ENCODE data around the gene ACER1. TPM values are rescaled to one million over a fixed set of nuclear protein-coding genes. Genes with fewer than 3 reads are reported as not detected.

ACER1 gene
- total and polyA plus RNA-seq, 2 of the 13 experiments (the other 11 are each of a cell fraction or from before 2014, with no cell fraction given) = not detected

DNA sequence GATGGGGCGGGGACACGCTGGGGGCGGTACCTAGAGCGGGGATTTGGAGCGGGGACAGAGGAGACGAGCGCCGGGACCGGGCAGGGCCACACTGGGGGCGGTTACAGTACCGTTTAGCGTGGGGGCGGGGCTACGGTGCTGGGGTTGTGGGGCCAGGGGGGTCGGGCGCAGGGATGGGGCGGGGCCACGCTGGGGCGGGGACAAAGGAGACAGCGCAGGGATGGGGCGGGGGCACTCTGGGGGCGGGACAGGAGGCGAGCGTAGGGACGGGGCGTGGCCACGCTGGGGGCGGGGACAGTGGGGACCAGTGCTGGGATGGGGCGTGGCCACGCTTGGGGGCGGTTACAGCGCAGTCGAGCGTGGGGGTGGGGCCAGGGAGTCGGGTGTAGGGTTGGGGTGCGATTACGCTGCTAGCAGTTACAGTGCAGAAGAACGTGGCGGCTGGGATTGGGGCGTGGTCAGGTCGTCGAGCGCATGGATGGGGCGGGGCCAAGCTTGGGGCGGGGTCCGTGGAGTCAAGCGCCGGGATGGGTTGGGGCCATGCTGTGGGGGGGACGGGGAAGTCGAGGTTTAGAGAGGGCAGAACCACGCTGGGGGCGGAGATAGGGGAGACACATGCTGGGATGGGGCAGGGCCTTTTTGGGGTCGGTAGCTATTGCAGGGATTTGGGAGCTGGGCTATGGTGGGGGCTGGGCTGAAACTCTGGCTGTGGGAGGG, 39.8 kb upstream of the ACER1 start (continued):
- TF ChIP-seq, protein P1, sequence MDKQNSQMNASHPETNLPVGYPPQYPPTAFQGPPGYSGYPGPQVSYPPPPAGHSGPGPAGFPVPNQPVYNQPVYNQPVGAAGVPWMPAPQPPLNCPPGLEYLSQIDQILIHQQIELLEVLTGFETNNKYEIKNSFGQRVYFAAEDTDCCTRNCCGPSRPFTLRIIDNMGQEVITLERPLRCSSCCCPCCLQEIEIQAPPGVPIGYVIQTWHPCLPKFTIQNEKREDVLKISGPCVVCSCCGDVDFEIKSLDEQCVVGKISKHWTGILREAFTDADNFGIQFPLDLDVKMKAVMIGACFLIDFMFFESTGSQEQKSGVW (CRISPR knock-in tag; IDR thresholded peaks at IDR 0.05; ENCODE audit: borderline replicate concordance) = no peak
- TF ChIP-seq TRIM24 (CRISPR knock-in tag; IDR thresholded peaks at IDR 0.05) (no peak), MIXL1 (CRISPR knock-in tag; IDR thresholded peaks at IDR 0.05) (no peak), SP140L (CRISPR knock-in tag; IDR thresholded peaks at IDR 0.05; ENCODE audit: borderline replicate concordance) (no peak), AKAP8 (CRISPR knock-in tag; IDR thresholded peaks at IDR 0.05) (0 out of 2 replicates have a peak, but pooled peaks have one; percentile 5), MXI1 (IDR thresholded peaks at IDR 0.05; ENCODE audit: borderline replicate concordance, low read depth, low read length) (peak; percentile 70; the same call in 1 of the 3 replicates), CCAR2 (optimal IDR thresholded peaks at IDR 0.05; ENCODE audit: low read depth, low read length) (no peak), ETV5 (CRISPR knock-in tag; IDR thresholded peaks at IDR 0.05; ENCODE audit: borderline replicate concordance) (no peak)
- TF ChIP-seq, protein P2, sequence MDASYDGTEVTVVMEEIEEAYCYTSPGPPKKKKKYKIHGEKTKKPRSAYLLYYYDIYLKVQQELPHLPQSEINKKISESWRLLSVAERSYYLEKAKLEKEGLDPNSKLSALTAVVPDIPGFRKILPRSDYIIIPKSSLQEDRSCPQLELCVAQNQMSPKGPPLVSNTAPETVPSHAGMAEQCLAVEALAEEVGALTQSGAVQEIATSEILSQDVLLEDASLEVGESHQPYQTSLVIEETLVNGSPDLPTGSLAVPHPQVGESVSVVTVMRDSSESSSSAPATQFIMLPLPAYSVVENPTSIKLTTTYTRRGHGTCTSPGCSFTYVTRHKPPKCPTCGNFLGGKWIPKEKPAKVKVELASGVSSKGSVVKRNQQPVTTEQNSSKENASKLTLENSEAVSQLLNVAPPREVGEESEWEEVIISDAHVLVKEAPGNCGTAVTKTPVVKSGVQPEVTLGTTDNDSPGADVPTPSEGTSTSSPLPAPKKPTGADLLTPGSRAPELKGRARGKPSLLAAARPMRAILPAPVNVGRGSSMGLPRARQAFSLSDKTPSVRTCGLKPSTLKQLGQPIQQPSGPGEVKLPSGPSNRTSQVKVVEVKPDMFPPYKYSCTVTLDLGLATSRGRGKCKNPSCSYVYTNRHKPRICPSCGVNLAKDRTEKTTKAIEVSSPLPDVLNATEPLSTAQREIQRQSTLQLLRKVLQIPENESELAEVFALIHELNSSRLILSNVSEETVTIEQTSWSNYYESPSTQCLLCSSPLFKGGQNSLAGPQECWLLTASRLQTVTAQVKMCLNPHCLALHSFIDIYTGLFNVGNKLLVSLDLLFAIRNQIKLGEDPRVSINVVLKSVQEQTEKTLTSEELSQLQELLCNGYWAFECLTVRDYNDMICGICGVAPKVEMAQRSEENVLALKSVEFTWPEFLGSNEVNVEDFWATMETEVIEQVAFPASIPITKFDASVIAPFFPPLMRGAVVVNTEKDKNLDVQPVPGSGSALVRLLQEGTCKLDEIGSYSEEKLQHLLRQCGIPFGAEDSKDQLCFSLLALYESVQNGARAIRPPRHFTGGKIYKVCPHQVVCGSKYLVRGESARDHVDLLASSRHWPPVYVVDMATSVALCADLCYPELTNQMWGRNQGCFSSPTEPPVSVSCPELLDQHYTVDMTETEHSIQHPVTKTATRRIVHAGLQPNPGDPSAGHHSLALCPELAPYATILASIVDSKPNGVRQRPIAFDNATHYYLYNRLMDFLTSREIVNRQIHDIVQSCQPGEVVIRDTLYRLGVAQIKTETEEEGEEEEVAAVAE (CRISPR knock-in tag; IDR thresholded peaks at IDR 0.05; ENCODE audit: borderline replicate concordance) = no peak
- TF ChIP-seq, protein P3, sequence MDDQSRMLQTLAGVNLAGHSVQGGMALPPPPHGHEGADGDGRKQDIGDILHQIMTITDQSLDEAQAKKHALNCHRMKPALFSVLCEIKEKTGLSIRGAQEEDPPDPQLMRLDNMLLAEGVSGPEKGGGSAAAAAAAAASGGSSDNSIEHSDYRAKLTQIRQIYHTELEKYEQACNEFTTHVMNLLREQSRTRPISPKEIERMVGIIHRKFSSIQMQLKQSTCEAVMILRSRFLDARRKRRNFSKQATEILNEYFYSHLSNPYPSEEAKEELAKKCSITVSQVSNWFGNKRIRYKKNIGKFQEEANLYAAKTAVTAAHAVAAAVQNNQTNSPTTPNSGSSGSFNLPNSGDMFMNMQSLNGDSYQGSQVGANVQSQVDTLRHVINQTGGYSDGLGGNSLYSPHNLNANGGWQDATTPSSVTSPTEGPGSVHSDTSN (CRISPR knock-in tag; IDR thresholded peaks at IDR 0.05; ENCODE audit: borderline replicate concordance) = no peak
- TF ChIP-seq, protein P4, sequence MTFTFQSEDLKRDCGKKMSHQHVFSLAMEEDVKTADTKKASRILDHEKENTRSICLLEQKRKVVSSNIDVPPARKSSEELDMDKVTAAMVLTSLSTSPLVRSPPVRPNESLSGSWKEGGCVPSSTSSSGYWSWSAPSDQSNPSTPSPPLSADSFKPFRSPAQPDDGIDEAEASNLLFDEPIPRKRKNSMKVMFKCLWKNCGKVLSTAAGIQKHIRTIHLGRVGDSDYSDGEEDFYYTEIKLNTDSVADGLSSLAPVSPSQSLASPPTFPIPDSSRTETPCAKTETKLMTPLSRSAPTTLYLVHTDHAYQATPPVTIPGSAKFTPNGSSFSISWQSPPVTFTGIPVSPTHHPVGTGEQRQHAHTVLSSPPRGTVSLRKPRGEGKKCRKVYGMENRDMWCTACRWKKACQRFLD (CRISPR knock-in tag; IDR thresholded peaks at IDR 0.05; ENCODE audit: borderline replicate concordance) = 0 out of 2 replicates have a peak, but pooled peaks have one; percentile 0
- TF ChIP-seq, protein P5, sequence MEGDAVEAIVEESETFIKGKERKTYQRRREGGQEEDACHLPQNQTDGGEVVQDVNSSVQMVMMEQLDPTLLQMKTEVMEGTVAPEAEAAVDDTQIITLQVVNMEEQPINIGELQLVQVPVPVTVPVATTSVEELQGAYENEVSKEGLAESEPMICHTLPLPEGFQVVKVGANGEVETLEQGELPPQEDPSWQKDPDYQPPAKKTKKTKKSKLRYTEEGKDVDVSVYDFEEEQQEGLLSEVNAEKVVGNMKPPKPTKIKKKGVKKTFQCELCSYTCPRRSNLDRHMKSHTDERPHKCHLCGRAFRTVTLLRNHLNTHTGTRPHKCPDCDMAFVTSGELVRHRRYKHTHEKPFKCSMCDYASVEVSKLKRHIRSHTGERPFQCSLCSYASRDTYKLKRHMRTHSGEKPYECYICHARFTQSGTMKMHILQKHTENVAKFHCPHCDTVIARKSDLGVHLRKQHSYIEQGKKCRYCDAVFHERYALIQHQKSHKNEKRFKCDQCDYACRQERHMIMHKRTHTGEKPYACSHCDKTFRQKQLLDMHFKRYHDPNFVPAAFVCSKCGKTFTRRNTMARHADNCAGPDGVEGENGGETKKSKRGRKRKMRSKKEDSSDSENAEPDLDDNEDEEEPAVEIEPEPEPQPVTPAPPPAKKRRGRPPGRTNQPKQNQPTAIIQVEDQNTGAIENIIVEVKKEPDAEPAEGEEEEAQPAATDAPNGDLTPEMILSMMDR (CRISPR knock-in tag; IDR thresholded peaks at IDR 0.05) = no peak
- TF ChIP-seq, protein P6, sequence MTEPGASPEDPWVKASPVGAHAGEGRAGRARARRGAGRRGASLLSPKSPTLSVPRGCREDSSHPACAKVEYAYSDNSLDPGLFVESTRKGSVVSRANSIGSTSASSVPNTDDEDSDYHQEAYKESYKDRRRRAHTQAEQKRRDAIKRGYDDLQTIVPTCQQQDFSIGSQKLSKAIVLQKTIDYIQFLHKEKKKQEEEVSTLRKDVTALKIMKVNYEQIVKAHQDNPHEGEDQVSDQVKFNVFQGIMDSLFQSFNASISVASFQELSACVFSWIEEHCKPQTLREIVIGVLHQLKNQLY (CRISPR knock-in tag; IDR thresholded peaks at IDR 0.05) = no peak
- TF ChIP-seq, protein P7, sequence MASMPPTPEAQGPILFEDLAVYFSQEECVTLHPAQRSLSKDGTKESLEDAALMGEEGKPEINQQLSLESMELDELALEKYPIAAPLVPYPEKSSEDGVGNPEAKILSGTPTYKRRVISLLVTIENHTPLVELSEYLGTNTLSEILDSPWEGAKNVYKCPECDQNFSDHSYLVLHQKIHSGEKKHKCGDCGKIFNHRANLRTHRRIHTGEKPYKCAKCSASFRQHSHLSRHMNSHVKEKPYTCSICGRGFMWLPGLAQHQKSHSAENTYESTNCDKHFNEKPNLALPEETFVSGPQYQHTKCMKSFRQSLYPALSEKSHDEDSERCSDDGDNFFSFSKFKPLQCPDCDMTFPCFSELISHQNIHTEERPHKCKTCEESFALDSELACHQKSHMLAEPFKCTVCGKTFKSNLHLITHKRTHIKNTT (CRISPR knock-in tag; IDR thresholded peaks at IDR 0.05) = no peak
- TF ChIP-seq, protein P8, sequence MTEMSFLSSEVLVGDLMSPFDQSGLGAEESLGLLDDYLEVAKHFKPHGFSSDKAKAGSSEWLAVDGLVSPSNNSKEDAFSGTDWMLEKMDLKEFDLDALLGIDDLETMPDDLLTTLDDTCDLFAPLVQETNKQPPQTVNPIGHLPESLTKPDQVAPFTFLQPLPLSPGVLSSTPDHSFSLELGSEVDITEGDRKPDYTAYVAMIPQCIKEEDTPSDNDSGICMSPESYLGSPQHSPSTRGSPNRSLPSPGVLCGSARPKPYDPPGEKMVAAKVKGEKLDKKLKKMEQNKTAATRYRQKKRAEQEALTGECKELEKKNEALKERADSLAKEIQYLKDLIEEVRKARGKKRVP (CRISPR knock-in tag; IDR thresholded peaks at IDR 0.05) = 0 out of 4 replicates have a peak, but pooled peaks of 1 of the 2 experiments have one; percentile 27
